Endothelial cell of umbilical vein (primary cell): ENCODE results near the gene SPRED2.

Experiments used
- CTCF ChIP-seq, 2 donors: IDR thresholded peaks; 1 replicate in 1 of 2; 2 replicates in 1 of 2; pipeline ENCODE4 v1.5.1; 2011; ENCODE audit warnings: low read length in 2 of 2, mild to moderate bottlenecking in 2 of 2, moderate library complexity in 2 of 2, control low read depth in 1 of 2, inconsistent platforms in 1 of 2, low read depth in 1 of 2; ENCODE audit not compliant: insufficient read depth in 1 of 2; ENCODE audit errors: extremely low read depth in 1 of 2
- EZH2 ChIP-seq: IDR thresholded peaks from 2 replicates; pipeline ENCODE4 v1.6.1; 2012; ENCODE audit warnings: borderline replicate concordance, low read depth, mild to moderate bottlenecking, moderate library complexity, low read length, inconsistent platforms; ENCODE audit not compliant: severe bottlenecking
- FOS ChIP-seq: IDR thresholded peaks from 2 replicates; pipeline ENCODE4 v1.6.1; 2011; ENCODE audit warnings: mild to moderate bottlenecking, low read length, moderate library complexity, borderline replicate concordance; ENCODE audit not compliant: insufficient read depth
- GATA2 ChIP-seq: IDR thresholded peaks from 2 replicates; pipeline ENCODE4 v1.7.0; 2011; ENCODE audit warnings: low read depth, mild to moderate bottlenecking, moderate library complexity, mixed read lengths, low read length; ENCODE audit not compliant: insufficient read length, insufficient read depth
- JUN ChIP-seq: IDR thresholded peaks from 2 replicates; pipeline ENCODE4 v1.6.1; 2011; ENCODE audit warnings: borderline replicate concordance, low read depth; ENCODE audit not compliant: insufficient read length, insufficient read depth
- MYC ChIP-seq: IDR thresholded peaks from one replicate; pipeline ENCODE4 v1.6.1; 2011; ENCODE audit warnings: mild to moderate bottlenecking, low read depth, low read length
- POLR2A ChIP-seq: IDR thresholded peaks from 2 replicates; pipeline ENCODE4 v1.6.1; 2012; ENCODE audit warnings: low read depth, mild to moderate bottlenecking, control low read depth, low read length
- POLR2AphosphoS5 ChIP-seq: IDR thresholded peaks from 2 replicates; pipeline ENCODE4 v1.6.1; 2012; ENCODE audit warnings: low read depth, mild to moderate bottlenecking, control low read depth, low read length, moderate library complexity; ENCODE audit not compliant: insufficient read depth
- TF ChIP-seq, protein P1 (sequence below): IDR thresholded peaks from 2 replicates; pipeline ENCODE4 v1.6.1; 2011; ENCODE audit not compliant: insufficient read depth, insufficient read length

GRCh38 chr2:65305934-65306333, 126.5 kb downstream of the SPRED2 start:
- no peak for TF ChIP-seq CTCF (IDR thresholded peaks at IDR 0.05; ENCODE audit: extremely low read depth in 1 of 2, insufficient read depth in 1 of 2, low read depth in 1 of 2, low read length in 2 of 2)
- TF ChIP-seq JUN: no peak
- no peak for TF ChIP-seq EZH2
- no peak for TF ChIP-seq POLR2A
- TF ChIP-seq POLR2AphosphoS5: no peak
- TF ChIP-seq MYC: no peak
- TF ChIP-seq, protein P1, sequence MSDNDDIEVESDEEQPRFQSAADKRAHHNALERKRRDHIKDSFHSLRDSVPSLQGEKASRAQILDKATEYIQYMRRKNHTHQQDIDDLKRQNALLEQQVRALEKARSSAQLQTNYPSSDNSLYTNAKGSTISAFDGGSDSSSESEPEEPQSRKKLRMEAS: no peak
- TF ChIP-seq FOS: no peak
- no peak for TF ChIP-seq GATA2
